HCT116 (cell line): ENCODE measurements around the gene SLC5A2. TPM values are rescaled to one million over a fixed set of nuclear protein-coding genes. Genes with fewer than 3 reads are reported as not detected.

Experiments used
- ATAC-seq: fragments of 200-7000 bp; cut with Tn5 transposase; 2 replicates; pipeline ENCODE4 v1.9.1; 2020; ENCODE audit warnings: mild to moderate bottlenecking, moderate library complexity
- BruUV-seq: library from RNA; stranded (reverse); fragments of 400-500 nt; replicated peaks from 2 replicates; lab custom pipeline; 2021; lab: Mats Ljungman, UMichigan
- CTCF ChIA-PET: fragments of 300-600 bp; sonication (Branson Sonifier 250); formaldehyde crosslinking; loops from one replicate; lab custom pipeline; 2021; ENCODE audit warnings: antibody characterized with exemption; lab: Charles Lee
- POLR2A ChIA-PET: fragments of 300-600, 350-600 bp; sonication (Branson Sonifier 250); formaldehyde crosslinking; loops from one replicate; lab custom pipeline; 2021; ENCODE audit warnings: antibody characterized with exemption; lab: Charles Lee
- RAD21 ChIA-PET, 2 experiments: fragments of 300-600 bp; sonication (Branson Sonifier 250); formaldehyde crosslinking; loops; one replicate each; lab custom pipeline; 2023; ENCODE audit warnings: low total read pairs in 2 of 2; ENCODE audit not compliant: uncharacterized antibody in 2 of 2, unreplicated experiment in 2 of 2, low non-redundant PET in 1 of 2; lab: Charles Lee
- DNase-seq: peaks from one replicate; pipeline ENCODE4 v3.0.0-alpha.2; 2010; ENCODE audit warnings: low read depth, low spot score
- H2AFZ ChIP-seq: fragments of 200-600 bp; shearing (Covaris generic), sonication (generic); 2 replicates; pipeline ENCODE4 v1.6.1; 2017; ENCODE audit warnings: low read depth, mixed run types, mixed read lengths, antibody characterized with exemption, low read length; ENCODE audit not compliant: poor library complexity, severe bottlenecking
- H3K27ac ChIP-seq: 2 replicates; pipeline ENCODE4 v1.5.1; 2012; ENCODE audit warnings: low read depth, low read length
- H3K27me3 ChIP-seq: fragments of 200-600 bp; sonication (generic); 2 replicates; pipeline ENCODE4 v1.6.1; 2016; ENCODE audit warnings: mixed run types, low read length, mixed read lengths; ENCODE audit not compliant: insufficient read depth
- H3K36me3 ChIP-seq, 2 experiments: fragments of 200-500 bp in 1 of 2; fragments of 200-600 bp in 1 of 2; sonication (Bioruptor generic) in 1 of 2; sonication (generic) in 1 of 2; 2 replicates each; pipeline versions ENCODE4 v1.5.1 to v1.6.1; 2014 to 2016; ENCODE audit warnings: low read length in 2 of 2, inconsistent platforms in 1 of 2, mixed read lengths in 1 of 2, mixed run types in 1 of 2; ENCODE audit not compliant: insufficient read depth in 2 of 2, control insufficient read depth in 1 of 2
- H3K4me1 ChIP-seq, 2 experiments: fragments of 200-600 bp in 1 of 2; sonication (generic) in 1 of 2; 2 replicates each; pipeline versions ENCODE4 v1.5.1 to v1.6.1; 2012 to 2017; ENCODE audit warnings: low read length in 2 of 2, inconsistent platforms in 1 of 2, mild to moderate bottlenecking in 1 of 2, mixed read lengths in 1 of 2, mixed run types in 1 of 2, moderate library complexity in 1 of 2; ENCODE audit not compliant: insufficient read depth in 2 of 2, control insufficient read depth in 1 of 2
- H3K4me2 ChIP-seq: fragments of 200-600 bp; sonication (generic); 2 replicates; pipeline ENCODE4 v1.6.1; 2017; ENCODE audit warnings: mixed run types, low read length, mixed read lengths
- H3K4me3 ChIP-seq, 2 experiments: fragments of 200-600 bp in 1 of 2; sonication (generic) in 1 of 2; replicated peaks in 1 of 2; 2 replicates each; pipeline ENCODE4 v1.5.1; 2011 to 2016; ENCODE audit warnings: low read length in 2 of 2, control low read depth in 1 of 2, low read depth in 1 of 2, mild to moderate bottlenecking in 1 of 2, mixed read lengths in 1 of 2, mixed run types in 1 of 2
- H3K79me2 ChIP-seq: fragments of 200-600 bp; sonication (generic); 2 replicates; pipeline ENCODE4 v1.6.1; 2017; ENCODE audit warnings: mild to moderate bottlenecking, mixed run types, low read length, moderate library complexity, mixed read lengths; ENCODE audit not compliant: insufficient read depth
- H3K9ac ChIP-seq: fragments of 200-600 bp; sonication (generic); 2 replicates; pipeline ENCODE4 v1.6.1; 2016; ENCODE audit warnings: low read length, mixed read lengths
- H3K9me2 ChIP-seq: fragments of 200-600 bp; sonication (generic), shearing (Covaris generic); 2 replicates; pipeline ENCODE4 v1.6.1; 2017; ENCODE audit warnings: mixed run types, mild to moderate bottlenecking, moderate library complexity; ENCODE audit not compliant: insufficient read depth
- H3K9me3 ChIP-seq, 2 experiments: fragments of 200-500 bp in 1 of 2; fragments of 200-600 bp in 1 of 2; sonication (Bioruptor generic) in 1 of 2; sonication (generic) in 1 of 2; 2 replicates each; pipeline ENCODE4 v1.6.1; 2014 to 2017; ENCODE audit warnings: low read length in 2 of 2, mixed read lengths in 2 of 2, inconsistent platforms in 1 of 2, low read depth in 1 of 2, mild to moderate bottlenecking in 1 of 2, mixed run types in 1 of 2, moderate library complexity in 1 of 2; ENCODE audit not compliant: control insufficient read depth in 1 of 2, insufficient read depth in 1 of 2
- H4K20me1 ChIP-seq: fragments of 200-600 bp; sonication (generic), shearing (Covaris generic); 2 replicates; pipeline ENCODE4 v1.6.1; 2017; ENCODE audit warnings: mixed run types, mild to moderate bottlenecking, moderate library complexity; ENCODE audit not compliant: insufficient read depth
- CBX3 ChIP-seq: IDR thresholded peaks from 2 replicates; pipeline ENCODE4 v1.6.1; 2012; ENCODE audit warnings: low read depth
- CEBPB ChIP-seq: IDR thresholded peaks from 2 replicates; pipeline ENCODE4 v1.6.1; 2012; ENCODE audit warnings: low read depth
- EZH2 ChIP-seq: fragments of 200-600 bp; sonication (generic); IDR thresholded peaks from 2 replicates; pipeline ENCODE4 v1.6.1; 2017; ENCODE audit warnings: antibody characterized with exemption, mixed run types
- FOSL1 ChIP-seq: IDR thresholded peaks from 2 replicates; pipeline ENCODE4 v1.6.1; 2012; ENCODE audit warnings: low read depth
- JUND ChIP-seq: IDR thresholded peaks from 2 replicates; pipeline ENCODE4 v1.6.1; 2012
- MAX ChIP-seq: IDR thresholded peaks from 2 replicates; pipeline ENCODE4 v1.6.1; 2012
- POLR2A ChIP-seq: IDR thresholded peaks from 2 replicates; pipeline ENCODE4 v1.7.0; 2011; ENCODE audit warnings: borderline replicate concordance; ENCODE audit not compliant: insufficient read depth, insufficient read length; ENCODE audit errors: extremely low read depth
- SP1 ChIP-seq: IDR thresholded peaks from 2 replicates; pipeline ENCODE4 v1.6.1; 2012; ENCODE audit warnings: low read depth
- TCF7L2 ChIP-seq: IDR thresholded peaks from 2 replicates; pipeline ENCODE4 v1.7.0; 2011; ENCODE audit warnings: borderline replicate concordance, inconsistent platforms; ENCODE audit not compliant: insufficient read depth, insufficient read length; ENCODE audit errors: extremely low read depth
- YY1 ChIP-seq: IDR thresholded peaks from 2 replicates; pipeline ENCODE4 v1.6.1; 2011; ENCODE audit warnings: low read length, low read depth, moderate library complexity, mild to moderate bottlenecking; ENCODE audit not compliant: insufficient replicate concordance; ENCODE audit errors: extremely low read depth
- ZBTB33 ChIP-seq: IDR thresholded peaks from 2 replicates; pipeline ENCODE4 v1.6.1; 2011; ENCODE audit warnings: mild to moderate bottlenecking, low read length, moderate library complexity; ENCODE audit not compliant: insufficient replicate concordance; ENCODE audit errors: extremely low read depth
- ZFX ChIP-seq: fragments of 450-650 bp; IDR thresholded peaks from 2 replicates; pipeline ENCODE4 v1.6.1; 2017
- intact Hi-C: fragments of 100-400 bp; cut with micrococcal nuclease; formaldehyde crosslinking; loops from 2 replicates; pipeline ENCODE4 v1.10.0; 2022
- total RNA-seq: library from RNA; stranded (reverse); gene quantifications from one replicate; pipeline ENCODE4 v1.2.1, GENCODE V29; 2021; ENCODE audit not compliant: unreplicated experiment

SLC5A2 gene
- total RNA-seq, 1 experiment from 2014 or later = 0.10 TPM

- H3K4me3 ChIP-seq = no peak overlapping the region
- no peaks in the 10 kb centered on the region for H4K20me1 ChIP-seq
- no peak for DNase-seq
- H3K4me2 ChIP-seq = no peak overlapping the region
- no peak overlapping the region for H2AFZ ChIP-seq
- peaks cover 0 to 4% of the 10 kb centered on the region in 2 experiments; a peak in 1 of 4 replicates for H3K4me1 ChIP-seq
- H3K79me2 ChIP-seq = no peaks in the 10 kb centered on the region
- ChIA-PET CTCF (no interaction called here), RAD21 (no interaction called here), POLR2A (no interaction called here)
- H3K9me2 ChIP-seq = no peaks in the 10 kb centered on the region
- H3K36me3 ChIP-seq = no peaks in the 10 kb centered on the region
- H3K27me3 ChIP-seq = no peaks in the 10 kb centered on the region
- TF ChIP-seq POLR2A = no peak
- TF ChIP-seq SP1 = no peak
- TF ChIP-seq EZH2 = no peak
- no peak for TF ChIP-seq CEBPB
- no peak for TF ChIP-seq MAX
- TF ChIP-seq ZFX = no peak
- no peak for TF ChIP-seq TCF7L2
- no peak for TF ChIP-seq CBX3
- TF ChIP-seq YY1 = no peak
- TF ChIP-seq JUND = no peak
- TF ChIP-seq FOSL1 = no peak
- TF ChIP-seq ZBTB33 = no peak
- intact Hi-C loops = no loop called here
- no peak overlapping the region for H3K27ac ChIP-seq
- no peaks in the 10 kb centered on the region for H3K9me3 ChIP-seq
- ATAC-seq = no peak
- H3K9ac ChIP-seq = no peak overlapping the region
- no TSS peak for BruUV-seq
These were observed 17.0 kb upstream of the SLC5A2 start for GRCh38 chr16:31465788-31466370.
